Stimulated activated CD4-positive, alpha-beta T cell treated with anti-CD3 and anti-CD28 coated beads, TNF-alpha, amount 100 ng/mL, for 4 hours (primary cell): ENCODE data around the gene ARID3A.

Source experiments
- DNase-seq, 3 experiments: peaks; one replicate each; pipeline ENCODE4 v3.0.0-alpha.2; 2020; ENCODE audit warnings: low read depth in 3 of 3

ARID3A gene

GRCh38 chr19:988081-988480 lies 62.2 kb downstream of the ARID3A start:
- DNase-seq: no peak

- DNase-seq: no peak
Observed at GRCh38 chr19:988510-988909, 62.7 kb downstream of the ARID3A start.

GRCh38 chr19:989381-990081 lies 63.7 kb downstream of the ARID3A start:
- DNase-seq: no peak

- DNase-seq: no peak
Observed at GRCh38 chr19:990119-990571, 64.3 kb downstream of the ARID3A start.

- DNase-seq: no peak
Observed at GRCh38 chr19:990746-991145, 64.9 kb downstream of the ARID3A start.

- DNase-seq: peak in 1 of 3 experiments; percentile 31
Observed at GRCh38 chr19:991174-991931, 65.5 kb downstream of the ARID3A start.

GRCh38 chr19:991932-992669 lies 66.3 kb downstream of the ARID3A start:
- DNase-seq: no peak

GRCh38 chr19:992670-993055 lies 66.8 kb downstream of the ARID3A start:
- DNase-seq: no peak

GRCh38 chr19:993361-993830 lies 67.6 kb downstream of the ARID3A start:
- DNase-seq: no peak

GRCh38 chr19:993831-994393 lies 68.1 kb downstream of the ARID3A start:
- no peak for DNase-seq

- no peak for DNase-seq
Observed at GRCh38 chr19:994516-994915, 68.7 kb downstream of the ARID3A start.

GRCh38 chr19:995051-995827 lies 69.4 kb downstream of the ARID3A start:
- DNase-seq: no peak

GRCh38 chr19:996051-996838 lies 70.4 kb downstream of the ARID3A start:
- DNase-seq: peak; percentile 33 to 60 (median 42)

GRCh38 chr19:998064-998463 lies 72.2 kb downstream of the ARID3A start:
- no peak for DNase-seq

GRCh38 chr19:999379-999719 lies 73.5 kb downstream of the ARID3A start:
- DNase-seq: no peak

GRCh38 chr19:1000095-1000494 lies 74.3 kb downstream of the ARID3A start, which contains the start of gene GRIN3B:
TSS of gene GRIN3B (plus strand) at chr19:1000419. CDS start at chr19:1000438, 19 bp downstream.
- peak in 2 of 3 experiments; percentile 43 to 54 for DNase-seq

GRCh38 chr19:1000591-1001537 lies 75.0 kb downstream of the ARID3A start:
- no peak for DNase-seq

GRCh38 chr19:1001538-1002166 lies 75.8 kb downstream of the ARID3A start:
- DNase-seq: peak; percentile 50 to 64 (median 52)

- DNase-seq: no peak
Observed at GRCh38 chr19:1002600-1002999, 76.8 kb downstream of the ARID3A start.
